Ovary (tissue), 3 donors: ENCODE results near the gene ATP5MC2.

Experiments
- EP300 ChIP-seq: sonication (generic); formaldehyde crosslinking; IDR thresholded peaks from one replicate; pipeline ENCODE4 v1.6.1; 2017; ENCODE audit warnings: antibody characterized with exemption
- POLR2A ChIP-seq: fragments of 450-650 bp; IDR thresholded peaks from one replicate; pipeline ENCODE4 v1.6.1; 2017; ENCODE audit warnings: antibody characterized with exemption, mild to moderate bottlenecking, moderate library complexity
- TF ChIP-seq, protein P1 (sequence below), 3 donors: fragments of 450-650 bp in 2 of 3; fragments of 200-600 bp in 1 of 3; IDR thresholded peaks; one replicate each; pipeline versions ENCODE4 v1.5.1 to v1.8.0; 2016 to 2022; ENCODE audit warnings: antibody characterized with exemption in 3 of 3, mild to moderate bottlenecking in 1 of 3
- donor health status: DM: no; HTN: no; CAD: no.

DNA sequence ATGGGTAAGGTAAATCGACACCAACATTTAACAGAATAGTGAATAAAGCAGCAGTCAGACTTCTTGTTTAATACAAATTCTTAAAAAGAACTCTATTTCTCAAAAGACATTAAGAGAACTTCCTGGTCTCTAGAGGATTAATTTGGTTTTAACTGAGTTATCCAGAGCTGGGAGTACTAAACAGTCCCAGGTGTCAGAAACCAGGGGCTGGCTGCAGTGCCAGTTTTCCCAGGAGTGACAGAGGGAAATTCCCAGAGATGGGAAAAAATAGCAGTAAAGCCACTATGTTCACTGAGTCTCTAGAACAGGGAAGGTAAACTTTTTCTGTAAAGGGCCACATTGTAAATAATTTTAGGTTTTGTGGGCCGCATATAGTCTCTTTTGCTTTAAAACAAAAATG is 8.8 kb downstream of the ATP5MC2 start:
- TF ChIP-seq, protein P1, sequence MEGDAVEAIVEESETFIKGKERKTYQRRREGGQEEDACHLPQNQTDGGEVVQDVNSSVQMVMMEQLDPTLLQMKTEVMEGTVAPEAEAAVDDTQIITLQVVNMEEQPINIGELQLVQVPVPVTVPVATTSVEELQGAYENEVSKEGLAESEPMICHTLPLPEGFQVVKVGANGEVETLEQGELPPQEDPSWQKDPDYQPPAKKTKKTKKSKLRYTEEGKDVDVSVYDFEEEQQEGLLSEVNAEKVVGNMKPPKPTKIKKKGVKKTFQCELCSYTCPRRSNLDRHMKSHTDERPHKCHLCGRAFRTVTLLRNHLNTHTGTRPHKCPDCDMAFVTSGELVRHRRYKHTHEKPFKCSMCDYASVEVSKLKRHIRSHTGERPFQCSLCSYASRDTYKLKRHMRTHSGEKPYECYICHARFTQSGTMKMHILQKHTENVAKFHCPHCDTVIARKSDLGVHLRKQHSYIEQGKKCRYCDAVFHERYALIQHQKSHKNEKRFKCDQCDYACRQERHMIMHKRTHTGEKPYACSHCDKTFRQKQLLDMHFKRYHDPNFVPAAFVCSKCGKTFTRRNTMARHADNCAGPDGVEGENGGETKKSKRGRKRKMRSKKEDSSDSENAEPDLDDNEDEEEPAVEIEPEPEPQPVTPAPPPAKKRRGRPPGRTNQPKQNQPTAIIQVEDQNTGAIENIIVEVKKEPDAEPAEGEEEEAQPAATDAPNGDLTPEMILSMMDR (IDR thresholded peaks at IDR 0.05), result no peak
- TF ChIP-seq POLR2A (no peak), EP300 (no peak)
